GM19351 (cell line): ENCODE results near the gene XRCC6.
"Not testable (repeated sequence)": the region's sequence is repeated elsewhere in the genome, so short reads cannot be mapped to it uniquely, and the experiment has no call there.

Experiments
- ATAC-seq: cut with Tn5 transposase; IDR thresholded peaks from one replicate; pipeline ENCODE4 v1.9.1; 2021; ENCODE audit warnings: mild to moderate bottlenecking, moderate library complexity; ENCODE audit not compliant: unreplicated experiment

Gene XRCC6

GRCh38 chr22:41648432-41648831 is 27.3 kb downstream of the XRCC6 start:
- no peak for ATAC-seq

- ATAC-seq, result no peak
Measured at GRCh38 chr22:41650229-41650628, 29.1 kb downstream of the XRCC6 start.

GRCh38 chr22:41650821-41651220 is 29.7 kb downstream of the XRCC6 start:
- ATAC-seq, result no peak

- no peak for ATAC-seq
Measured at GRCh38 chr22:41654322-41654721, 33.2 kb downstream of the XRCC6 start.

- ATAC-seq, result no peak
Measured at GRCh38 chr22:41656556-41656955, 35.5 kb downstream of the XRCC6 start.

- ATAC-seq, result no peak
Measured at GRCh38 chr22:41657709-41658108, 36.6 kb downstream of the XRCC6 start.

- ATAC-seq, result no peak
Measured at GRCh38 chr22:41658869-41659268, 37.8 kb downstream of the XRCC6 start.

GRCh38 chr22:41659941-41660340 is 38.8 kb downstream of the XRCC6 start:
- ATAC-seq, result no peak

GRCh38 chr22:41660416-41660815 is 39.3 kb downstream of the XRCC6 start:
- ATAC-seq, result no peak

GRCh38 chr22:41661088-41661487 is 40.0 kb downstream of the XRCC6 start:
- ATAC-seq, result no peak

GRCh38 chr22:41661713-41662112 is 40.6 kb downstream of the XRCC6 start:
- ATAC-seq, result no peak

GRCh38 chr22:41663594-41663993 is 42.5 kb downstream of the XRCC6 start:
- not testable (repeated sequence) for ATAC-seq

- ATAC-seq, result no peak
Measured at GRCh38 chr22:41664490-41664889, 43.4 kb downstream of the XRCC6 start.

GRCh38 chr22:41664951-41665350 is 43.9 kb downstream of the XRCC6 start:
- no peak for ATAC-seq

GRCh38 chr22:41668971-41669911 is 48.1 kb downstream of the XRCC6 start:
- ATAC-seq, result no peak

GRCh38 chr22:41672096-41672495 is 51.0 kb downstream of the XRCC6 start:
- ATAC-seq, result not testable (repeated sequence)

- no peak for ATAC-seq
Measured at GRCh38 chr22:41672780-41673509, 51.9 kb downstream of the XRCC6 start.

GRCh38 chr22:41674846-41675340 is 53.8 kb downstream of the XRCC6 start:
- ATAC-seq, result no peak

GRCh38 chr22:41676134-41676533 is 55.0 kb downstream of the XRCC6 start:
- no peak for ATAC-seq

- ATAC-seq, result no peak
Measured at GRCh38 chr22:41681616-41682015, 60.5 kb downstream of the XRCC6 start.

- ATAC-seq, result peak; percentile 73
Measured at GRCh38 chr22:41682033-41682807, 61.1 kb downstream of the XRCC6 start.
